ENCODE measurements around the gene BOD1L1.

Gene BOD1L1

DNA sequence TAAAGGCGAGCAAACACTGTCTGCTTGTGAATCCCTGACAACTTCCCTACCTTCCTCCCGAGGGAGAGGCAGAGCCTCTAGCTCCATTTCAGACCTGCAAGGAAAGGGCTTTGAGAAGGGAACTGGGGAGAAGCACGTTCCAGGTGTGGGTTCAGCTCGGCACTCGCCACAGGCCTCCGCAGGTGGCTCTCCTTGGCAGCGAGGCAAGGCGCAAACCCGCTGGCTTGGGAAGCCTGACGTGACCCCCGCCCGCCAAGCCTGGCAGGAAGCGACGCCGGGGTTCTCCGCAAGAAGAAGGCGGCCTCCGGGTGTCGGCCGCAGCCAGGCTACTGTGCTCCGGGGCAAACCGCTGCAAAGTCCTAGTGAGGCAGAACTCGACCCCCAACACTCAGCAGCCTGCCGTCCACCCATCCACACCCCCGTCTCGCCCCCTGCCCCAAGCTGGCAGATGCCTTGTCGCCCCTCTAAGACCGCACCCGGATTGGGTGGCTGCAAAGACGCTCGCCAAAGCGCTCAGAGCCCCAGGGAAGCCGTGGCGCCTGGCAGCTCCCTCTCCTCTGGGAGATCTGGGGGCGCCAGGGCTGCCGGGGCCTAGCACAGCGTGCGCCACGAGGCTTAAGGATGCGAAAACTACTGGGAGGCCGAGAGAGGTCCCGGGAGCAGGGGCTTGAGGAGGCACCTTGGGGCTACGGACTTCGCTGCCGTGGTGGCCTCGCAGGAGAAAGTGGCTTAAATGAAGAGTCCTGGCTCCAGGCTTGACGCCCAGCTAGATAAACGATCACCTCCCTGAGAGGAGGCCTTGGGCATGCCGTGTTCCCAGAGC is 105.0 kb downstream of the BOD1L1 start:
- no peak for DNase-seq

DNA sequence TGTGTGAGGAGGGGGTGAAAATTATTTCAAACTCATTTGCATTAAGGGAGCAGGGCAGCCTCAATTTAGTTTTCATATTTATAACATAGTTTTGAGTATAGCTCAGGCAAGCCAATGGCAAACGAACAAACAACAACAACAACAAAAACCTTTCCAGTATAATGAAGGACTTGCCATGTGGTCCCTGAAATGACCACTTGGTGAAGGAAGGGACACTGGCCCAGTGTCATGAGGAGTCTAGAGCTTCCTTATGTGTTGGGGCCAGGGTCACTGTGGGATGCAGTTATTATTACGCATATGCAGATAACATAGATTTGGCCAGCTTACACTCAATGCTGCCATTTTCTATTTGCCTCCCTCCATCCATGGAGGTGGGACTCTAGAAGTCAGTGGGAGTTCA is 106.5 kb downstream of the BOD1L1 start:
- DNase-seq, result no peak

Measured in SHP77 treated with DMSO at 0.1 percent for 48 hours (cell line).